CD4-positive, alpha-beta T cell treated with Interleukin-6 for 4 hours (primary cell): Measurements from ENCODE around the gene IL18.
"Not testable (repeated sequence)": the region's sequence is repeated elsewhere in the genome, so short reads cannot be mapped to it uniquely, and the experiment has no call there.

Experiments
- DNase-seq: peaks from one replicate; pipeline ENCODE4 v3.0.0-alpha.2; 2020; ENCODE audit warnings: mixed read lengths

The IL18 gene

GRCh38 chr11:112163875-112164685 lies at the start of gene IL18:
TSS of gene IL18 (minus strand) at chr11:112164094. CDS start at chr11:112155053, 9,041 bp downstream.
- no peak for DNase-seq

GRCh38 chr11:112212710-112213109 lies 48.8 kb upstream of the IL18 start:
- no peak for DNase-seq

- no peak for DNase-seq
Measured at GRCh38 chr11:112212290-112212689, 48.4 kb upstream of the IL18 start.

- no peak for DNase-seq
Measured at GRCh38 chr11:112211536-112211935, 47.6 kb upstream of the IL18 start.

GRCh38 chr11:112210890-112211289 lies 47.0 kb upstream of the IL18 start:
- DNase-seq: no peak

- DNase-seq: no peak
Measured at GRCh38 chr11:112206071-112206470, 42.2 kb upstream of the IL18 start.

- DNase-seq: no peak
Measured at GRCh38 chr11:112200252-112200651, 36.4 kb upstream of the IL18 start.

- not testable (repeated sequence) for DNase-seq
Measured at GRCh38 chr11:112199101-112199500, 35.2 kb upstream of the IL18 start.

GRCh38 chr11:112196519-112197087 lies 32.7 kb upstream of the IL18 start:
- DNase-seq: no peak

GRCh38 chr11:112195951-112196351 lies 32.1 kb upstream of the IL18 start:
- no peak for DNase-seq

- DNase-seq: not testable (repeated sequence)
Measured at GRCh38 chr11:112195113-112195512, 31.2 kb upstream of the IL18 start.

GRCh38 chr11:112186304-112186703 lies 22.4 kb upstream of the IL18 start:
- no peak for DNase-seq

- DNase-seq: no peak
Measured at GRCh38 chr11:112185883-112186282, 22.0 kb upstream of the IL18 start.

- DNase-seq: no peak
Measured at GRCh38 chr11:112182867-112183266, 19.0 kb upstream of the IL18 start.

GRCh38 chr11:112179601-112180000 lies 15.7 kb upstream of the IL18 start:
- DNase-seq: no peak

- no peak for DNase-seq
Measured at GRCh38 chr11:112178936-112179335, 15.0 kb upstream of the IL18 start.

GRCh38 chr11:112178428-112178827 lies 14.5 kb upstream of the IL18 start:
- DNase-seq: no peak

- no peak for DNase-seq
Measured at GRCh38 chr11:112177589-112177988, 13.7 kb upstream of the IL18 start.

- DNase-seq: no peak
Measured at GRCh38 chr11:112176077-112176476, 12.2 kb upstream of the IL18 start.

GRCh38 chr11:112175599-112175952 lies 11.7 kb upstream of the IL18 start:
- no peak for DNase-seq

GRCh38 chr11:112174789-112175598 lies 11.1 kb upstream of the IL18 start, which contains the start of gene BCO2:
TSS of gene BCO2 (plus strand) at chr11:112175512. CDS start at chr11:112175602, 90 bp downstream.
- DNase-seq: peak; percentile 39

GRCh38 chr11:112173152-112173551 lies 9.3 kb upstream of the IL18 start:
- DNase-seq: no peak

GRCh38 chr11:112172362-112172994 lies 8.6 kb upstream of the IL18 start:
- no peak for DNase-seq
